Lower leg skin (tissue), 3 donors: ENCODE data around the gene MYL5.

Experiments
- CTCF ChIP-seq, 3 donors: fragments of 450-650 bp; IDR thresholded peaks; one replicate each; pipeline ENCODE4 v1.5.1; 2016; ENCODE audit warnings: antibody characterized with exemption in 3 of 3, mild to moderate bottlenecking in 3 of 3, moderate library complexity in 2 of 3
- POLR2A ChIP-seq, 2 donors: fragments of 450-650 bp; IDR thresholded peaks; one replicate each; pipeline ENCODE4 v1.6.1; 2016 to 2017; ENCODE audit warnings: antibody characterized with exemption in 2 of 2, mild to moderate bottlenecking in 1 of 2, moderate library complexity in 1 of 2

- TF ChIP-seq POLR2A (IDR thresholded peaks at IDR 0.05) (no peak), CTCF (IDR thresholded peaks at IDR 0.05) (no peak)
Observed at GRCh38 chr4:680928-681645, 6.7 kb downstream of the MYL5 start.
